Umbilical cord (tissue), 2 donors: ENCODE measurements around the gene PDCD2L. TPM values are rescaled to one million over a fixed set of nuclear protein-coding genes. Genes with fewer than 3 reads are reported as not detected.
A peak's percentile ranks its signal among the peaks of the same experiment; 100 is the strongest.
"Not testable (repeated sequence)": the region's sequence is repeated elsewhere in the genome, so short reads cannot be mapped to it uniquely, and the experiment has no call there.

Experiments used
- DNase-seq: peaks from one replicate; pipeline ENCODE4 v3.0.0-alpha.2; 2015; ENCODE audit warnings: low spot score
- total RNA-seq: library from RNA; depleted of rRNA; stranded (reverse); fragments of >200 nt; gene quantifications from one replicate; pipeline ENCODE4 v1.2.3, GENCODE V29; 2014; ENCODE audit warnings: low replicate concordance; ENCODE audit not compliant: insufficient read depth

The PDCD2L gene, protein sequence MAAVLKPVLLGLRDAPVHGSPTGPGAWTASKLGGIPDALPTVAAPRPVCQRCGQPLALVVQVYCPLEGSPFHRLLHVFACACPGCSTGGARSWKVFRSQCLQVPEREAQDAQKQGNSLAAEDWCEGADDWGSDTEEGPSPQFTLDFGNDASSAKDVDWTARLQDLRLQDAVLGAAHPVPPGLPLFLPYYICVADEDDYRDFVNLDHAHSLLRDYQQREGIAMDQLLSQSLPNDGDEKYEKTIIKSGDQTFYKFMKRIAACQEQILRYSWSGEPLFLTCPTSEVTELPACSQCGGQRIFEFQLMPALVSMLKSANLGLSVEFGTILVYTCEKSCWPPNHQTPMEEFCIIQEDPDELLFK
- 2.9 TPM for total RNA-seq

- DNase-seq = peak; percentile 91
Measured at GRCh38 chr19:34404109-34404909, at the start of gene PDCD2L. Gene PDCD2L, plus strand, starts transcription at chr19:34404399. Its CDS starts 32 bp downstream, at chr19:34404431.

- no peak for DNase-seq
Measured at GRCh38 chr19:34355201-34355600, 49.0 kb upstream of the PDCD2L start.

GRCh38 chr19:34356875-34357274, 47.3 kb upstream of the PDCD2L start:
- no peak for DNase-seq

GRCh38 chr19:34357431-34357830, 46.8 kb upstream of the PDCD2L start:
- no peak for DNase-seq

DNA sequence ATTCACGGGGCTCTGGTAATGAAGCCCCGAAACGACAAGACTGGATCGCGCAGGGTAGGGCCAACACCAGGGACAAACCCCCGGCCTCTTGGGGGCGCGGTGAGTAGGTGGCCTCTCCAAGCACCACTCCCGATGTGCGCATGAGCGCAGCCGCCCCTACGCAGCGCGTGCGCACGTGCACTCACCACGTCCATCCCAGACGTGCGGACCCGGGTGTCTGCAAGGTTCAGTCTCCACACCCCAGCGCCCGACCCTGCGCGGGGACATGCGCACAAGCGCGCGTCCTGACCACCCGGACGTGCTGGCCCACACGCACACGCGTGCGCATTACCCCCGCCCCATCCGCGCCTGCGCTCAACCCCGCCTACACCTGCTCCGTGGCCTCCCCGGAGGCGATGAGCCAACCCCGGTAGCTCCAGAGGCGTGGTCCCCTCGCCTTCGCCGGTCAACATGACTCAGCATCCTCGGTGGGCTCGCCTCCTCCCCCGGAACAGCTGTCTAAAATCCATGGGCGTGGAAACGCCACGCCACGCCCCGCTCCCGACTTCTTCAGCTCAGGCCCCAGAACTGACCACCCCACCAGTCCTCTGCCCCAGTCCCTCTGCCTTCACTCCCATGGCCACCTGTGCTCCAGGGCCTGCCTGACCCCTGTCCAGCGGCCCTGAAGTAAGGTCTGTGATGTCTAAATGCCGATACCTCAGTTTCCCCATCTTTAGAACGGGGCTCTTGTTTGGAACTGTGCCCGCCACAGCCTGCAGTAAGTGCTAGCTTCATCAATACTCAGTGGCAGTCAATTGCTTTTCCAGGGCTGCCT, 44.9 kb upstream of the PDCD2L start:
- peak; percentile 98 for DNase-seq

DNA sequence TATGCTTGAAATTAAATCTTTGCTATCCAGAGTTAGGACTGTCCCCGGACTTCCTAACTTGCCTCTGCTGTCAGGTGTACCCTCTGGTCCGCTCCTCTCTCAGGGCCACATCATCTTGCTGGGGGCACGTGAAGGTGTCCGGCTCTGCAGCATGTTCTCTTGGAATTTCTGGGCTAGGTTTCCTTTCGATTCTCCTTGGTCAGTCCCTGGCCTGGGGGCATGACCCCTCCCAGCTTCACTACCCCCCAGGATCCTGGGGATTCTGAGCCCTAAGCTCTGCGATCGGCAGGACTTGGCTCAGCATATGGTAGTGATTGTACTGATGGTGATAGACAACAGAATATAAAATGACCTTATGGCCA, 44.3 kb upstream of the PDCD2L start:
- no peak for DNase-seq

DNA sequence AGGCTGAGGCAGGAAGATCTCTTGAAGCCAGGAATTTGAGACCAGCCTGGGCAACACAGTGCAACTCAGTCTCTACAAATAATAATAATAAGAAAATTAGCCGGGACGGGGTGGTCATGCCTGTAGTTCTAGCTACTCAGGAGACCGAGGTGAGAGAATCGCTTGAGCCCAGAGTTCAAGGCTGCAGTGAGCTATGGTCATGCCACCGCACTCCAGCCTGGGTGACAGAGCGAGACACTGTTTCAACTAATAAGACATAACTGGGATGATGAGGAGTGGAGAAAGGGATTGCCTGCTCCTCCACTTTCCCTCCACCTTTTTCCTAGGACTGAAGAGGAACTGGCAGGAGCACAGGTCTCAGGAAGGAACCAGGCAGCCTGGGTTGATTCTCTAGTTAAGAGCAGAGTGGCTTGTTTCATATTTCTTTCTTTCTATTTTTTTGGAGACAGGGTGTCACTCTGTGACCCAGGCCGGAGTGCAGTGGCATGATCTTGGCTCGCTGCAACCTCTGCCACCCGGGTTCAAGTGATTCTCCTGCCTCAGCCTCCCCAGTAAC, 43.8 kb upstream of the PDCD2L start:
- DNase-seq = no peak

GRCh38 chr19:34362679-34363069, 41.5 kb upstream of the PDCD2L start:
- no peak for DNase-seq

DNA sequence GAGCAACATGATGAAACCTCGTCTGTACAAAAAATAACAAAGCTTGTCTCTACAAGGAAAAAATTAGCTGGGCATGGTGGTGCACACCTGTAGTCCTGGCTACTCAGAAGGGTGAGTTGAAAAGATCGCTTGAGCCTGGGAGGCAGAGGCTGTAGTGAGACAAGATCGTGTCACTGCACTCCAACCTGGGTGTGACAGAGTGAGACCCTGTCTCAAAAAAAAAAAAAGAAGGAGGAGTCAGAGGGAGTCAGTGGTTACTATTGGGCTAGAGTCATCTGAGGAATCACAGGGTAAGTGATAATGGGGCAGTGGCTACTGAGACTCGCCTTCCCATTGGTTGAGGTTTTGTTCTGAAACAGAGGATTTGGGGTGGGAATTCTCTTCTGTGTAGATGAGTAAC, 41.1 kb upstream of the PDCD2L start:
- DNase-seq = no peak

DNA sequence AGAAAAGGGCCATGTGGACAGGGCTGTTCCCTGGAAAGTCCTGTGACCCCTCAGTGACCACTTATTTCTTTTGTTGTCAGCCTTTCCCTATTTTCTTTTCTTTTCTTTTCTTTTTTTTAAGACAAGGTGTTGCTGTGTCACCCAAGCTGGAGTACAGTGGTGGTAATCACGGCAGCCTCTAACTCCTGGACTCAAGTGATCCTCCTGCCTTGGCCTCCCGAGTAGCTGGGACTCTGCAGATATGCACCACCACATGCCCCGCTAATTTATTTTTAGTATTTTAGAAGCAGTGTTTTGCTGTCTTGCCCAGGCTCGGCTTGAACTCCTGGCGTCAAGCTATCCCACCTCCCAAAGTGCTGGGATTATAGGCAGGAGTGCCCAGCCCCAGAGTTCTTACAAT, 40.3 kb upstream of the PDCD2L start:
- DNase-seq = no peak

- DNase-seq = no peak
Measured at GRCh38 chr19:34364462-34364829, 39.8 kb upstream of the PDCD2L start.

GRCh38 chr19:34364830-34365462, 39.3 kb upstream of the PDCD2L start, which contains the start of gene GPI:
Gene GPI, plus strand, starts transcription at chr19:34365196. Its CDS starts 71 bp downstream, at chr19:34365267.
- DNase-seq = peak; percentile 61

DNA sequence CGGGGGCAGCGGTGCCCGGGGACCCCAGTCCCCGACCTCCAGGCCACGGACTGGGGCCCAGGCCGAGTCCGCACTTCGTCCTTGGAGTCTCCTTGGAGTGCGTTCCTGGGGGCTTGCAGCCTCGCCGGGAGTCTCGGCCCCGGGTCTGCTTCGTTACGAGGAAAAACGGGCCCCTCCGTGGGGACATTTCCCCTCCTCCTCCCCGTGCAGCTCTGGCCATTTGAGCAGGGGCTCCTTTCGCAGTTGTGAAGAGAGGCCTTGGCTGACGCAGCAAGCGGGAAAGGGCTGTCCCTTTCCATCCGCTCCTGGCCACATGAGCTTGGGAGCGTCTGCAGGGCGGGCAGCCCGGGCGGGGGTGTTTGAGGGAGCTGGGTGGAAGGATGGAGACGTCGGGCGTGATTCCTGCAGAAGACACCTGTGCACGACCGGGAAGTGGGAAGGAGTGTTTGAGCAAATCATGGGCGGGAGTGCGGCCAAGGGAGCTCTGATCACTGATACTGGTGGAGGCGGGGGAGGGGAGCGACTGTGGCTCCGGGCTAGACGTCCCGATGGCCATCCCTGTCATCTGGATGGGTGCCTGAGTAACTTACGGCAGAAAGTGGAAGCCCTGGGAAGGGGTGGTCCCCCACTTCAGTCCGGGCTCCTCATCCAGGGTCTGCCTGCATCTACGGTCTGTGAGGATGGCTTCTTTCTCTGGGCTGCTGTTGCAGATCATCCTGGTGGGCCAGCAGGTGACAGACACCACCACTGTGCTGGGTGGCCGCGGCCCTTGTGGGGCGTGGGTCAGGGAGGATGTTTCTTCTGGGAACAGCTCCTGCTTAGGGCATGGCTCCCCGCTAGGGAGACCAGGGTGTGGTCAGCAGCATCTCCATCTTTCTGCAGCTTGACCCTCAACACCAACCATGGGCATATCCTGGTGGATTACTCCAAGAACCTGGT, 38.5 kb upstream of the PDCD2L start:
- peak; percentile 52 for DNase-seq

- DNase-seq = peak; percentile 94
Measured at GRCh38 chr19:34366738-34367623, 37.2 kb upstream of the PDCD2L start.

DNA sequence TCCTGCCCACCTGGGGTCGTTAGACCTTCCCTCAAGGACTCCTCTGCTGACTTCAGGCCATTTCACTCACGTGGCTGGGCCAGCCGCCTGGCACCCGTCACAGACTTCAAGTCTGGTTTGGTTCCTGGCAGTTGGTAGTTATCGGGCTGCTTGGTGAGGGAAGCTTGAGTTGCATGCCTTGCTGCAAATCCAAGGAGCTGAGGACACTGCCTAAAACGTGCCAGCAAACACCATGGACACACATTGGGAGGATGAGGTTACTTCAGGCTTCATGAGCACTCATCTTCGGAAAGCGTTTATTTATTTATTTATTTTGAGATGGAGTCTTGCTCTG, 36.6 kb upstream of the PDCD2L start:
- no peak for DNase-seq

DNA sequence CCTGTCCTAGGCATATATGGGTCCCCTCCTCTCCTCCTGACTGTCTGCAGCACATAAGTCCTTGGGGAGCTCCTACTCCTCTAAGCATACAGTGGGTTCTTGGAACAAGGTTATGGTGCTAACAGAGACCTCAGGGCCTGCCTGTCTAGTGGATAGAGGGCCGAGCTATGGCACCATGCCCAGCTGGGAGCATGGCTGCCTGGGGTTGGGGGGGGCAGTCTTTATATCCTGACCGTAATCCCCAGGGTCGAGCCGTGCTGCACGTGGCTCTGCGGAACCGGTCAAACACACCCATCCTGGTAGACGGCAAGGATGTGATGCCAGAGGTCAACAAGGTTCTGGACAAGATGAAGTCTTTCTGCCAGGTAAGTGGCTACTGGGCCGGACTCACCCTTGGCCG, 35.9 kb upstream of the PDCD2L start:
- DNase-seq = no peak

DNA sequence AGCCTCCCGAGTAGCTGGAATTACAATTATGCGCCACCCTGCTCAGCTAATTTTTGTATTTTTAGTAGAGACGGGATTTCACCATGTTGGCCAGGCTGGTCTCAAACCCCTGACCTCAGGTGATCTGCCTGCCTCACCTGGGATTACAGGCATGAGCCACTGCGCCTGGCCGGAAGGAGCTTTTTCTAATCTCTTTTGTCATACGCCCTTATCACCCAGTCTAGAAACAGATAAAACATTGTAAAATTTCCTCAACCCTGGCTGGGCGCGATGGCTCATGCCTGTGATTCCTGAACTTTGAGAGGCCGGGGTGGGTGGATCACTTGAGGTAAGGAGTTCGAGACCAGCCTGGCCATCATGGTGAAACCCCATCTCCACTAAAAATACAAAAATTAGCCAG, 35.0 kb upstream of the PDCD2L start:
- DNase-seq = not testable (repeated sequence)

GRCh38 chr19:34370117-34370516, 34.1 kb upstream of the PDCD2L start:
- no peak for DNase-seq

DNA sequence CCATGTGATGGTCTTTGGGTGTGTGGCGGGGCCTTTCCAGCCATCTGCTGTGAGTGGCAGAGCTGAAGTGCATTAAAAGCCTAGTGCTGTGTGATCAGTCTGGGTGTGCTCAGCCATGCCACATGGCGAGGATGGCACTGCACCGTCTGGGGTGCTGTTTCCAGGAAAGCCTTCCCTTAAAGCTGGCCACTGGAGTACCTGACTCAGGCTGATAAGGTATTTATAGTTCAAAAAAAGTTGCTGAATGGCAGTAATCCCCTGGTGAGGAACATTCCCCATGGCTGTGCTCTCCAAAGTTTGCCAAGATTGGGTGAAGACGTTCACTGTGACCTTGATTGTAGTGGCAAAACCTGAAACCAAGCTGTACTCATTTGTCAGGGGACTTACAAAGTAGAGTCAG, 33.2 kb upstream of the PDCD2L start:
- no peak for DNase-seq
